ENCODE results near the gene ABCG4.

Gene ABCG4

DNA sequence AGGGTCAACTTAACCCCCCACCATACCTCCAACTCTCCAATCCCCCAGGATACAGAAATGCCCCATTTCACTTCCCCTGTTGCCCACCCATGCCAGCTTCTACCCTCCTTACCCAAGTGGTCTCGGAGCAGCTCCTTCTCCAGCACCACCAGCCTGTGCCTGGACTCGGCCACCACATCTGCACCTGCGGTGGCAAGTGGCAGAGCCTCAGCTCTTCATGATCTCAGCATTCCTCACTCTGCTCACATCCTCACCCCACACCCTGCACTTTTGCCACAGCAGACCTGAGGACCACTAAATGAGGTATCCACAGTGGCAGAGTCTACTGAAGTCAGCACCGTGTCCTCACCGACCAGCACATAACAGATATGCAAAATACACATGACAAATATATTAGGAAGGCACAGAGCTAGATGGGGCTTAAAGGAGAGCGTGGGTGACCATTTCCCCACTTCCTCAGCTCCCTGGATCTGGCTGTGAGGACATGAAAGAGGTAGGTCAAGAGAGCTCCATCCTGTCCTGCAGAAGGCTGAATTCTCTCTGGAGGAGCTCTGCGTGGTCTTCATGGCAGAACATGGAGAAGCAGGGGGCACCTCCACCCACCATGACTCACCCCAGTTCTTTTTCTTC is 46.1 kb downstream of the ABCG4 start:
- Histone ChIP-seq H3K4me3 (ENCODE audit: low read length) (no peak overlapping the region), H3K27ac (ENCODE audit: low read depth, low read length) (no peak overlapping the region), H3K79me2 (ENCODE audit: control insufficient read depth, low read length) (no peaks in the 10 kb centered on the region), H3K4me2 (ENCODE audit: low read length) (no peak overlapping the region), H3K27me3 (ENCODE audit: control insufficient read depth, low read length) (no peaks in the 10 kb centered on the region), H3K9me2 (replicated peaks; ENCODE audit: control insufficient read depth, low read length) (no peaks in the 10 kb centered on the region), H4K20me1 (ENCODE audit: control insufficient read depth, insufficient read depth, low read depth, low read length) (no peaks in the 10 kb centered on the region), H3K4me1 (ENCODE audit: control insufficient read depth, low read length) (peaks cover 19% of the 10 kb centered on the region), H3F3A (ENCODE audit: control insufficient read depth, insufficient read depth) (no peaks in the 10 kb centered on the region), H3K9me3 (ENCODE audit: control insufficient read depth, insufficient read depth, low read length) (no peaks in the 10 kb centered on the region), H3K36me3 (ENCODE audit: control insufficient read depth, low read length) (no peaks in the 10 kb centered on the region)
- no peak for TF ChIP-seq CTCF (IDR thresholded peaks at IDR 0.05; ENCODE audit: low read depth, low read length, poor library complexity, severe bottlenecking)

GRCh38 chr11:119195680-119196079 is 46.8 kb downstream of the ABCG4 start:
- Histone ChIP-seq H3K79me2 (ENCODE audit: control insufficient read depth, low read length) (no peaks in the 10 kb centered on the region), H3K4me2 (ENCODE audit: low read length) (no peak overlapping the region), H4K20me1 (ENCODE audit: control insufficient read depth, insufficient read depth, low read depth, low read length) (no peaks in the 10 kb centered on the region), H3K27ac (ENCODE audit: low read depth, low read length) (no peak overlapping the region), H3K4me3 (ENCODE audit: low read length) (no peak overlapping the region), H3K9me2 (replicated peaks; ENCODE audit: control insufficient read depth, low read length) (no peaks in the 10 kb centered on the region), H3K4me1 (ENCODE audit: control insufficient read depth, low read length) (peaks cover 19% of the 10 kb centered on the region), H3K9me3 (ENCODE audit: control insufficient read depth, insufficient read depth, low read length) (no peaks in the 10 kb centered on the region), H3F3A (ENCODE audit: control insufficient read depth, insufficient read depth) (no peaks in the 10 kb centered on the region), H3K27me3 (ENCODE audit: control insufficient read depth, low read length) (no peaks in the 10 kb centered on the region), H3K36me3 (ENCODE audit: control insufficient read depth, low read length) (no peaks in the 10 kb centered on the region)
- no peak for TF ChIP-seq EZH2phosphoT487 (IDR thresholded peaks at IDR 0.05; ENCODE audit: borderline replicate concordance, low read length)
- TF ChIP-seq CTCF (IDR thresholded peaks at IDR 0.05; ENCODE audit: low read depth, low read length, poor library complexity, severe bottlenecking): no peak

- H3K27me3 ChIP-seq (ENCODE audit: control insufficient read depth, low read length): no peaks in the 10 kb centered on the region
- no peaks in the 10 kb centered on the region for H4K20me1 ChIP-seq (ENCODE audit: control insufficient read depth, insufficient read depth, low read depth, low read length)
- H3K4me3 ChIP-seq (ENCODE audit: low read length): no peak overlapping the region
- H3K4me2 ChIP-seq (ENCODE audit: low read length): no peak overlapping the region
- no peak for TF ChIP-seq EZH2phosphoT487 (IDR thresholded peaks at IDR 0.05; ENCODE audit: borderline replicate concordance, low read length)
- TF ChIP-seq CTCF (IDR thresholded peaks at IDR 0.05; ENCODE audit: low read depth, low read length, poor library complexity, severe bottlenecking): peak; percentile 83
- H3K79me2 ChIP-seq (ENCODE audit: control insufficient read depth, low read length): no peaks in the 10 kb centered on the region
- H3K9me2 ChIP-seq (replicated peaks; ENCODE audit: control insufficient read depth, low read length): no peaks in the 10 kb centered on the region
- H3F3A ChIP-seq (ENCODE audit: control insufficient read depth, insufficient read depth): no peaks in the 10 kb centered on the region
- no peaks in the 10 kb centered on the region for H3K36me3 ChIP-seq (ENCODE audit: control insufficient read depth, low read length)
- H3K27ac ChIP-seq (ENCODE audit: low read depth, low read length): no peak overlapping the region
- no peaks in the 10 kb centered on the region for H3K9me3 ChIP-seq (ENCODE audit: control insufficient read depth, insufficient read depth, low read length)
- peaks cover 19% of the 10 kb centered on the region for H3K4me1 ChIP-seq (ENCODE audit: control insufficient read depth, low read length)
Measured at GRCh38 chr11:119196833-119197483, 48.1 kb downstream of the ABCG4 start.

Data from DOHH2 (cell line).